PFSK-1 (cell line): Measurements from ENCODE around the gene NCF2.

ENCODE experiments used
- FOXP2 ChIP-seq: optimal IDR thresholded peaks from 2 replicates; pipeline ENCODE3; 2011; ENCODE audit warnings: borderline replicate concordance, control low read depth, inconsistent platforms; ENCODE audit not compliant: insufficient read depth; ENCODE audit errors: extremely low read length, extremely low read depth
- POLR2AphosphoS5 ChIP-seq: IDR thresholded peaks from 2 replicates; pipeline ENCODE4 v1.6.1; 2012; ENCODE audit warnings: low read depth, mild to moderate bottlenecking, control low read depth, low read length, moderate library complexity
- SIN3A ChIP-seq: IDR thresholded peaks from 2 replicates; pipeline ENCODE4 v1.6.1; 2012; ENCODE audit warnings: mild to moderate bottlenecking, low read length, moderate library complexity, borderline replicate concordance; ENCODE audit not compliant: insufficient read depth
- TAF1 ChIP-seq: IDR thresholded peaks from 2 replicates; pipeline ENCODE4 v1.6.1; 2012; ENCODE audit warnings: low read length, control low read depth, borderline replicate concordance; ENCODE audit not compliant: insufficient read depth
- TF ChIP-seq, protein P1 (sequence below), 2 experiments: IDR thresholded peaks; 2 replicates each; pipeline versions ENCODE4 v1.6.1 to v1.8.0; 2011 to 2012; ENCODE audit warnings: low read depth in 2 of 2, low read length in 2 of 2, control low read depth in 1 of 2, inconsistent platforms in 1 of 2, mild to moderate bottlenecking in 1 of 2, moderate library complexity in 1 of 2; ENCODE audit not compliant: insufficient read depth in 1 of 2

DNA sequence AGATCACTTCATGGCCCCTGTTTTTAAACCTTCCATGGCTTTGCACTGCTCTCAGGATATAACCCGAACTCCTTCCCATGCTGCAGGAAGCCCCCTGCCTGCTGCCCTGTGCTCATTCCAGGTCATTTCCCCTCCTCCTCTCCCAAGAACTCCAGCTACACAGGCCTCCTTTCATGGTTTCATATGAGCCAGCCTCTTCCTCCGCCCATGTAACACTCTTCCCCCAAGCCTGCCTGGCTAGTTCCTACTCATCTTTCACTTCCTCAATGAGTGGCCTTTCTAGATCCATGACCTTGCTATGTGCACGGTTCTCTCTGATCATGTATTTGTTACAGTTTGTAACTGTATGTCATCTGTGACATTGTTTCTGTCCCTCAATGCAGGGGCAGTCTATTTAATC lies 3.1 kb upstream of the NCF2 start:
- TF ChIP-seq, protein P1, sequence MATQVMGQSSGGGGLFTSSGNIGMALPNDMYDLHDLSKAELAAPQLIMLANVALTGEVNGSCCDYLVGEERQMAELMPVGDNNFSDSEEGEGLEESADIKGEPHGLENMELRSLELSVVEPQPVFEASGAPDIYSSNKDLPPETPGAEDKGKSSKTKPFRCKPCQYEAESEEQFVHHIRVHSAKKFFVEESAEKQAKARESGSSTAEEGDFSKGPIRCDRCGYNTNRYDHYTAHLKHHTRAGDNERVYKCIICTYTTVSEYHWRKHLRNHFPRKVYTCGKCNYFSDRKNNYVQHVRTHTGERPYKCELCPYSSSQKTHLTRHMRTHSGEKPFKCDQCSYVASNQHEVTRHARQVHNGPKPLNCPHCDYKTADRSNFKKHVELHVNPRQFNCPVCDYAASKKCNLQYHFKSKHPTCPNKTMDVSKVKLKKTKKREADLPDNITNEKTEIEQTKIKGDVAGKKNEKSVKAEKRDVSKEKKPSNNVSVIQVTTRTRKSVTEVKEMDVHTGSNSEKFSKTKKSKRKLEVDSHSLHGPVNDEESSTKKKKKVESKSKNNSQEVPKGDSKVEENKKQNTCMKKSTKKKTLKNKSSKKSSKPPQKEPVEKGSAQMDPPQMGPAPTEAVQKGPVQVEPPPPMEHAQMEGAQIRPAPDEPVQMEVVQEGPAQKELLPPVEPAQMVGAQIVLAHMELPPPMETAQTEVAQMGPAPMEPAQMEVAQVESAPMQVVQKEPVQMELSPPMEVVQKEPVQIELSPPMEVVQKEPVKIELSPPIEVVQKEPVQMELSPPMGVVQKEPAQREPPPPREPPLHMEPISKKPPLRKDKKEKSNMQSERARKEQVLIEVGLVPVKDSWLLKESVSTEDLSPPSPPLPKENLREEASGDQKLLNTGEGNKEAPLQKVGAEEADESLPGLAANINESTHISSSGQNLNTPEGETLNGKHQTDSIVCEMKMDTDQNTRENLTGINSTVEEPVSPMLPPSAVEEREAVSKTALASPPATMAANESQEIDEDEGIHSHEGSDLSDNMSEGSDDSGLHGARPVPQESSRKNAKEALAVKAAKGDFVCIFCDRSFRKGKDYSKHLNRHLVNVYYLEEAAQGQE (IDR thresholded peaks at IDR 0.05; ENCODE audit: insufficient read depth in 1 of 2, low read depth in 2 of 2, low read length in 2 of 2) = no peak
- TF ChIP-seq POLR2AphosphoS5 = no peak
- TF ChIP-seq TAF1 = no peak
- TF ChIP-seq SIN3A = no peak
- TF ChIP-seq FOXP2 = no peak
